Brain pericyte (primary cell): Measurements from ENCODE around the gene SLC16A12.
"Not testable (repeated sequence)": the region's sequence is repeated elsewhere in the genome, so short reads cannot be mapped to it uniquely, and the experiment has no call there.

Source experiments
- DNase-seq: peaks from one replicate; pipeline ENCODE4 v3.0.0-alpha.2; 2012; ENCODE audit warnings: low read depth, low spot score

Gene SLC16A12

GRCh38 chr10:89391907-89392756, 143.3 kb downstream of the SLC16A12 start, which contains the start of gene IFIT1:
Gene IFIT1, plus strand, starts transcription at chr10:89392623. Its CDS starts 90 bp downstream, at chr10:89392713.
- no peak for DNase-seq

DNA sequence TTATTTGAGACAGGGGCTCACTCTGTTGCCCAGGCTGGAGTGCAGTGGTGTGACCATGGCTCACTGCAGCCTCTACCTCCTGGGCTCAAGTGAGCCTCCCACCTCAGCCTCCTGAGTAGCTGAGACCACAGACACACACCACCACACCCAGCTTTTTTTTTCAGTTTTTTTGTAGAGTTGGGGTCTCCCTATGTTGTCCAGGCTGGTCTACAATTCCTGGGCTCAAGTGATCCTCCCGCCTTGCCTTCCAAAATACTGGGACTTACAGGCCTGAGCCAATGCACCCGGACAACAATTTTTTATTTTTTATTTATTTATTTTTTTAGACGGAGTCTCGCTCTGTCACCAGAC, 144.2 kb downstream of the SLC16A12 start:
- DNase-seq, result not testable (repeated sequence)

DNA sequence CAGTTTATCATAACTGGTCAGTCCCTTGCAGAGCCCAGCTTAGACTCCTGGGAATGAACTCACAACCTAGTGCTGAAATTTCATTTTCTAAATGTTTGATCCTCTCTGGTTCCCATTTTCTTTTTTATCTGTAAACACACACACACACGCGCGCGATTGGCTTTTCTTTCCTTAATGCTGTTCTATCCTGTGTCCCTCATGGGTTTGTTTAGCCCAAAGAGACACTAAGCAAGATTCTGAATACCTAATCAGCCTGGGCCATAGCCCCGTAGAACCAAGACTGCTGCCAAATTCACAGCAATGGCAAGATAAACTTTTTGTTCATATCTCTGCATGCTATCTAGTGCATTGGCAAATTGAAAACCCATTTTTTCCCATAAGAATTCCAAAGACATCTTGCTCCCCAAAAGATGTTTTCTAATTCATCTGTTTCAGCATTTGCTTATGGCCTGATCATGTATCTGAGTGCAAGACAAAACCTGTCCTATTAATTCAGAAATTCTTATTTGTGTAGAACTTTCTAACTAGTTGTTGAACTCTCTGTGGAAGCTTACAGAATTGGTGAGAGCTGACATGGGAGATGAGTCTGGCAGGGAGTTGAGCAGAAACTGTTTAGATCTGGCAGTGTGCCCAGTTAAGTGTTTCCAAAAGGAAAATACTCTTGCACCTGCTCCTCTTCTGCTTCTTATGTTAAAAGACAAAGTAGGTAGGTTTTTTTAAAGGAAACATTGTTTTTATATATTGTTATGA, 144.7 kb downstream of the SLC16A12 start:
- no peak for DNase-seq

GRCh38 chr10:89389254-89389653, 146.1 kb downstream of the SLC16A12 start:
- no peak for DNase-seq

DNA sequence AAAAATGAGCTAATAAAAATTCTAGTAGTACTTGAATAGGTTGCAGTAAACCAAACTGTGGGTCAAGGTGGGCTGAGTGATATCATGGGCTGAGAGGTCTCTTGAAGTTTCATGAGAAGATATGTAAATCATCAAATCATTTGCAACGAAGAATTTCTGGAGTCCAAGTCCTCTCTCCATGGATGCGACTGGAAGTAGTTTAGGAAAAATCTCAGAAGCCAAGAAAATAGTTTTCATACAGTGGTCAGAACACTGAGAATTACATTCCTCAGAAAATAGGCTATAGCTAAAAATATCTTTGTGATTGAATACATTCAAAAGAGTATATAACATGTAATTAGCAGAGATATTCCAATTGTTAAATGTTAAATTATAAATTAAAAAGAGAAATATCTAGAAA, 146.6 kb downstream of the SLC16A12 start:
- DNase-seq, result no peak

- DNase-seq, result no peak
Measured at GRCh38 chr10:89384474-89385340, 150.7 kb downstream of the SLC16A12 start.

- no peak for DNase-seq
Measured at GRCh38 chr10:89382757-89383156, 152.6 kb downstream of the SLC16A12 start.
